IMR-90 (cell line): ENCODE results near the gene IRAK3. TPM values are rescaled to one million over a fixed set of nuclear protein-coding genes. Genes with fewer than 3 reads are reported as not detected.

ENCODE experiments used
- ATAC-seq: fragments of 200-7000 bp; cut with Tn5 transposase; 2 replicates; pipeline ENCODE4 v1.9.1; 2020; ENCODE audit warnings: low read depth, mild to moderate bottlenecking, moderate library complexity
- BruUV-seq: library from RNA; stranded (reverse); fragments of 400-500 nt; replicated peaks from 2 replicates; lab custom pipeline; 2021; lab: Mats Ljungman, UMichigan
- CTCF ChIA-PET: fragments of 300-600 bp; formaldehyde crosslinking; extraction: SDS; loops from one replicate; lab custom pipeline; 2021; ENCODE audit warnings: antibody characterized with exemption; lab: Yijun Ruan, JAX
- POLR2A ChIA-PET: fragments of 300-600 bp; sonication (Branson Sonifier 250); formaldehyde crosslinking; loops from one replicate; lab custom pipeline; 2022; ENCODE audit warnings: antibody characterized with exemption; ENCODE audit not compliant: unreplicated experiment; lab: Charles Lee
- DNase-seq: peaks from one replicate; pipeline ENCODE4 v3.0.0; 2013
- H2AFZ ChIP-seq: replicated peaks from 2 replicates; pipeline ENCODE3; 2013; ENCODE audit warnings: low read length, mild to moderate bottlenecking; ENCODE audit not compliant: poor library complexity
- H2AK5ac ChIP-seq: 2 replicates; pipeline ENCODE4 v1.6.1; 2013; ENCODE audit warnings: low read depth, low read length, inconsistent platforms
- H2AK9ac ChIP-seq: replicated peaks from 2 replicates; pipeline ENCODE3; 2013; ENCODE audit warnings: mild to moderate bottlenecking, low read depth, low read length, moderate library complexity; ENCODE audit not compliant: poor library complexity
- H2BK120ac ChIP-seq: 2 replicates; pipeline ENCODE4 v1.6.1; 2013; ENCODE audit warnings: low read depth, low read length, inconsistent platforms
- H2BK15ac ChIP-seq: 3 replicates; pipeline ENCODE4 v1.6.1; 2013; ENCODE audit warnings: low read depth, low read length, inconsistent platforms
- H2BK20ac ChIP-seq: 2 replicates; pipeline ENCODE4 v1.6.1; 2013; ENCODE audit warnings: low read depth, mild to moderate bottlenecking, inconsistent platforms, low read length, moderate library complexity
- H2BK5ac ChIP-seq: 2 replicates; pipeline ENCODE4 v1.6.1; 2013; ENCODE audit warnings: mild to moderate bottlenecking, low read depth, low read length, inconsistent platforms; ENCODE audit not compliant: poor library complexity, severe bottlenecking
- H3K14ac ChIP-seq: replicated peaks from 2 replicates; pipeline ENCODE4 v1.6.1; 2013; ENCODE audit warnings: low read depth, low read length, inconsistent platforms
- H3K18ac ChIP-seq: 2 replicates; pipeline ENCODE4 v1.6.1; 2013; ENCODE audit warnings: low read depth, low read length, control low read depth
- H3K23ac ChIP-seq: 2 replicates; pipeline ENCODE4 v1.6.1; 2013; ENCODE audit warnings: low read depth, low read length, inconsistent platforms
- H3K27ac ChIP-seq: 2 replicates; pipeline ENCODE4 v1.5.1; 2013; ENCODE audit warnings: mild to moderate bottlenecking, control low read depth, low read length; ENCODE audit not compliant: insufficient read depth
- H3K27me3 ChIP-seq: 2 replicates; pipeline ENCODE4 v1.6.1; 2013; ENCODE audit warnings: low read length; ENCODE audit not compliant: control insufficient read depth, insufficient read depth
- H3K36me3 ChIP-seq: 2 replicates; pipeline ENCODE4 v1.6.1; 2013; ENCODE audit warnings: low read length, mixed read lengths; ENCODE audit not compliant: control insufficient read depth, insufficient read depth
- H3K4ac ChIP-seq: 2 replicates; pipeline ENCODE4 v1.6.1; 2013; ENCODE audit warnings: low read depth, low read length, inconsistent platforms
- H3K4me1 ChIP-seq: 2 replicates; pipeline ENCODE4 v1.6.1; 2013; ENCODE audit warnings: low read length, mixed read lengths; ENCODE audit not compliant: control insufficient read depth, insufficient read depth
- H3K4me2 ChIP-seq: 2 replicates; pipeline ENCODE4 v1.6.1; 2013; ENCODE audit warnings: low read depth, mild to moderate bottlenecking, control low read depth, low read length, moderate library complexity
- H3K4me3 ChIP-seq: 2 replicates; pipeline ENCODE4 v1.5.1; 2013; ENCODE audit warnings: low read depth, mild to moderate bottlenecking, control low read depth, low read length, moderate library complexity; ENCODE audit not compliant: insufficient read depth
- H3K56ac ChIP-seq: 2 replicates; pipeline ENCODE4 v1.6.1; 2013; ENCODE audit warnings: low read length, inconsistent platforms; ENCODE audit not compliant: insufficient read depth; ENCODE audit errors: extremely low read depth
- H3K79me1 ChIP-seq, 2 experiments: 2 replicates each; pipeline ENCODE4 v1.6.1; 2013; ENCODE audit warnings: low read length in 2 of 2, inconsistent platforms in 1 of 2, low read depth in 1 of 2
- H3K9ac ChIP-seq: 2 replicates; pipeline ENCODE4 v1.6.1; 2013; ENCODE audit warnings: low read depth, low read length, control low read depth
- H3K9me1 ChIP-seq: 2 replicates; pipeline ENCODE4 v1.6.1; 2013; ENCODE audit warnings: low read length, inconsistent platforms; ENCODE audit not compliant: insufficient read depth
- H3K9me3 ChIP-seq: 2 replicates; pipeline ENCODE4 v1.6.1; 2013; ENCODE audit warnings: low read length; ENCODE audit not compliant: control insufficient read depth, insufficient read depth
- H4K20me1 ChIP-seq: 2 replicates; pipeline ENCODE4 v1.6.1; 2013; ENCODE audit warnings: low read length, inconsistent platforms; ENCODE audit not compliant: insufficient read depth
- H4K5ac ChIP-seq: 2 replicates; pipeline ENCODE4 v1.6.1; 2013; ENCODE audit warnings: mild to moderate bottlenecking, low read depth, low read length, control low read depth
- H4K8ac ChIP-seq, 2 experiments: 2 replicates each; pipeline ENCODE4 v1.6.1; 2013; ENCODE audit warnings: low read depth in 2 of 2, low read length in 2 of 2, control low read depth in 1 of 2, inconsistent platforms in 1 of 2
- H4K91ac ChIP-seq: 2 replicates; pipeline ENCODE4 v1.6.1; 2013; ENCODE audit warnings: low read depth, low read length, inconsistent platforms; ENCODE audit not compliant: insufficient read depth
- CHD1 ChIP-seq: IDR thresholded peaks from 2 replicates; pipeline ENCODE4 v1.6.1; 2012; ENCODE audit warnings: low read depth, low read length, improper control_type of control experiment
- FOS ChIP-seq: fragments of 150-350 bp; IDR thresholded peaks from 2 replicates; pipeline ENCODE4 v1.6.1; 2016; ENCODE audit warnings: low read depth, low read length
- MAFK ChIP-seq: IDR thresholded peaks from 2 replicates; pipeline ENCODE4 v1.6.1; 2012; ENCODE audit warnings: low read depth, low read length, improper control_type of control experiment
- MAZ ChIP-seq: IDR thresholded peaks from 2 replicates; pipeline ENCODE4 v1.6.1; 2012; ENCODE audit warnings: low read depth, mild to moderate bottlenecking, low read length, improper control_type of control experiment, moderate library complexity, borderline replicate concordance
- MXI1 ChIP-seq: IDR thresholded peaks from 2 replicates; pipeline ENCODE4 v1.6.1; 2012; ENCODE audit warnings: low read depth, mild to moderate bottlenecking, low read length, moderate library complexity, borderline replicate concordance
- NFE2L2 ChIP-seq: fragments of 150-350 bp; IDR thresholded peaks from 2 replicates; pipeline ENCODE4 v1.6.1; 2016; ENCODE audit warnings: low read depth, mild to moderate bottlenecking, low read length
- RAD21 ChIP-seq: IDR thresholded peaks from 2 replicates; pipeline ENCODE4 v1.6.1; 2012; ENCODE audit warnings: low read length, improper control_type of control experiment
- RCOR1 ChIP-seq: IDR thresholded peaks from 2 replicates; pipeline ENCODE4 v1.6.1; 2012; ENCODE audit warnings: mild to moderate bottlenecking, low read length, improper control_type of control experiment; ENCODE audit not compliant: insufficient replicate concordance
- RFX5 ChIP-seq: IDR thresholded peaks from 2 replicates; pipeline ENCODE4 v1.8.0; 2012; ENCODE audit warnings: low read depth, mild to moderate bottlenecking, low read length, moderate library complexity
- SMC3 ChIP-seq: fragments of 150-350 bp; IDR thresholded peaks from 2 replicates; pipeline ENCODE4 v1.6.1; 2016; ENCODE audit warnings: low read depth, mild to moderate bottlenecking, antibody characterized with exemption, low read length, moderate library complexity
- WGBS, 2 experiments: methylation state at CpG; one replicate each; pipeline versions ENCODE4 v1.1.5 to v1.1.7; 2013; ENCODE audit warnings: missing lambda C conversion rate in 2 of 2; ENCODE audit not compliant: insufficient read length in 1 of 2; ENCODE audit errors: extremely low coverage in 2 of 2; 5-methylcytosine and 5-hydroxymethylcytosine counted together
- dilution Hi-C: fragments of 300-500 bp; cut with HindIII; formaldehyde crosslinking; loops from one replicate; pipeline ENCODE4 v1.14.3; 2018; ENCODE audit warnings: low sequenced_read_pairs; ENCODE audit not compliant: unreplicated experiment
- in situ Hi-C: fragments of 300-500 bp; cut with MboI; formaldehyde crosslinking; loops from 3 replicates; pipeline ENCODE4 v1.14.3; 2019; ENCODE audit warnings: low sequenced_read_pairs, inconsistent platforms, mixed read lengths
- intact Hi-C: fragments of 100-400 bp; cut with micrococcal nuclease; formaldehyde crosslinking; loops from 2 replicates; pipeline ENCODE4 v1.10.0; 2022
- polyA plus RNA-seq, 3 experiments: library from polyadenylated mRNA; depleted of rRNA; stranded (reverse); fragments of >200 nt; gene quantifications; 2 replicates each; pipeline ENCODE4 v1.2.3, GENCODE V29; 2012; ENCODE audit warnings: low replicate concordance in 1 of 3
- total RNA-seq: library from RNA; depleted of rRNA; stranded (reverse); fragments of >200 nt; gene quantifications from 2 replicates; pipeline ENCODE4 v1.2.3, GENCODE V29; 2012

The IRAK3 gene
- total and polyA plus RNA-seq, 2 of the 4 experiments (the other 2 are of a cell fraction) = 0.53 to 0.72 TPM

DNA sequence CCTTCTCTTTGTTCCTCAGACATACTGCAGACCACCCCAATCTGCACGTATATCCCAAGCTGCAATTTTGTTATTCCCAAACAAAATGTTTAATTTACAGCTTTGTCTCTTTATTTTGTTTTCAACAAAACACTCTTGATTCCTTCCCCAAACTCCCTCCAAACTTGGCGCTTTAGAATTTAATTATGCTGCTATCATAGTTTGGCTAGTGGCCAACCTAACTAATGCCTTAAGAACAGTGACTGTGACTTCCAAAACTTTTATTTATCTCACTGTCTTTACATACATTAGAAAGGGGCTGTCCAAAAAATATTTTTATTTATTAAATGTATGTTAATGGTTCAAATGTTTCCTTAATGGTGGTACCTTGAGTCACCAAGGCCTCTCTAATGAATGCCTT is 26.3 kb upstream of the IRAK3 start:
- Histone ChIP-seq H3K36me3 (peaks cover 3% of the 10 kb centered on the region), H3K9me1 (no peaks in the 10 kb centered on the region), H4K8ac (no peak overlapping the region), H3K79me1 (peaks cover 38 to 53% of the 10 kb centered on the region in 2 experiments), H2BK20ac (no peak overlapping the region), H3K56ac (no peak overlapping the region), H2AK5ac (no peak overlapping the region), H3K4me3 (no peak overlapping the region), H3K9me3 (peaks cover 2% of the 10 kb centered on the region; the same call in 1 of the 2 replicates), H3K27ac (no peak overlapping the region), H3K18ac (no peak overlapping the region), H2BK15ac (no peak overlapping the region), H3K23ac (no peak overlapping the region), H2BK120ac (no peak overlapping the region), H3K14ac (no peak overlapping the region), H2BK5ac (no peak overlapping the region), H4K5ac (no peak overlapping the region), H3K4ac (no peak overlapping the region), H3K4me2 (no peak overlapping the region), H4K91ac (no peak overlapping the region), H3K27me3 (no peaks in the 10 kb centered on the region), H4K20me1 (peaks cover 3% of the 10 kb centered on the region; the same call in 1 of the 2 replicates), H3K9ac (no peak overlapping the region), H2AFZ (no peak overlapping the region), H3K4me1 (no peaks in the 10 kb centered on the region; the same call in 1 of the 2 replicates), H2AK9ac (no peak overlapping the region)
- BruUV-seq = no TSS peak
- in situ Hi-C loops (loop anchor here (25.0 kb wide), 1 partner anchor 250 kb away; no protein-coding TSS in a partner anchor), intact Hi-C loops (no loop called here), dilution Hi-C loops (no loop called here)
- ATAC-seq (no peak), DNase-seq (no peak)
- WGBS, 2 experiments = no CpG with 5 or more reads among the region's 2 CpGs
- TF ChIP-seq MAZ (no peak), MAFK (no peak), FOS (no peak), NFE2L2 (no peak), RAD21 (no peak), RFX5 (no peak), SMC3 (no peak), MXI1 (no peak), CHD1 (no peak), RCOR1 (no peak)
- CTCF ChIA-PET = interaction anchor here (1.8 kb wide), 1 partner anchor 17 kb away, joined by 4 read pairs; no protein-coding TSS in a partner anchor
- POLR2A ChIA-PET = no interaction called here
